ENCODE results near the gene TRPC1.

Gene TRPC1

GRCh38 chr3:142815803-142816202, 92.0 kb downstream of the TRPC1 start:
- Histone ChIP-seq H3K4me1 (ENCODE audit: control insufficient read depth, insufficient read depth, low read length) (no peaks in the 10 kb centered on the region), H3K4me3 (ENCODE audit: low read depth, low read length) (no peak overlapping the region), H3K36me3 (ENCODE audit: control insufficient read depth in 2 of 2, insufficient read depth in 1 of 2, low read length in 2 of 2) (peaks cover 0 to 5% of the 10 kb centered on the region in 2 experiments; a peak in 1 of 3 replicates), H3K27ac (ENCODE audit: extremely low read depth, low read depth, low read length) (no peak overlapping the region), H3K9me3 (ENCODE audit: control insufficient read depth, insufficient read depth, low read depth, low read length) (no peaks in the 10 kb centered on the region)
- POLR2A ChIA-PET: no interaction called here
- TF ChIP-seq ZNF37A (tag by site-specific recombination; IDR thresholded peaks at IDR 0.05) (no peak), ZNF677 (tag by site-specific recombination; IDR thresholded peaks at IDR 0.05) (no peak), ZNF660 (tag by site-specific recombination; IDR thresholded peaks at IDR 0.05) (no peak), SP3 (tag by site-specific recombination; IDR thresholded peaks at IDR 0.05) (no peak), SCRT1 (tag by site-specific recombination; IDR thresholded peaks at IDR 0.05; ENCODE audit: borderline replicate concordance) (no peak), ZNF133 (tag by site-specific recombination; IDR thresholded peaks at IDR 0.05) (no peak), ZBTB7A (tag by site-specific recombination; IDR thresholded peaks at IDR 0.05; ENCODE audit: low read depth) (no peak), ZNF302 (tag by site-specific recombination; IDR thresholded peaks at IDR 0.05; ENCODE audit: low read depth) (no peak)
- CTCF ChIA-PET: interaction anchor here (0.6 to 3.2 kb wide), 2 partner anchors 13 to 182 kb away, joined by 3 to 18 read pairs; no protein-coding TSS in a partner anchor

GRCh38 chr3:142817356-142817755, 93.5 kb downstream of the TRPC1 start:
- Histone ChIP-seq H3K4me3 (ENCODE audit: low read depth, low read length) (no peak overlapping the region), H3K4me1 (ENCODE audit: control insufficient read depth, insufficient read depth, low read length) (no peaks in the 10 kb centered on the region), H3K36me3 (ENCODE audit: control insufficient read depth in 2 of 2, insufficient read depth in 1 of 2, low read length in 2 of 2) (peaks cover 0 to 6% of the 10 kb centered on the region in 2 experiments; a peak in 1 of 3 replicates), H3K27ac (ENCODE audit: extremely low read depth, low read depth, low read length) (no peak overlapping the region), H3K9me3 (ENCODE audit: control insufficient read depth, insufficient read depth, low read depth, low read length) (no peaks in the 10 kb centered on the region)
- POLR2A ChIA-PET: no interaction called here
- CTCF ChIA-PET: interaction anchor here (1.0 to 3.2 kb wide), 2 partner anchors 9 to 12 kb away, joined by 5 to 18 read pairs; no protein-coding TSS in a partner anchor
- TF ChIP-seq ZBTB21 (tag by site-specific recombination; IDR thresholded peaks at IDR 0.05) (no peak), ZNF529 (tag by site-specific recombination; IDR thresholded peaks at IDR 0.05; ENCODE audit: insufficient replicate concordance) (no peak), ZNF37A (tag by site-specific recombination; IDR thresholded peaks at IDR 0.05) (no peak), TSHZ1 (tag by site-specific recombination; IDR thresholded peaks at IDR 0.05; ENCODE audit: borderline replicate concordance) (no peak), ZNF398 (tag by site-specific recombination; IDR thresholded peaks at IDR 0.05) (no peak), ZNF549 (tag by site-specific recombination; IDR thresholded peaks at IDR 0.05) (no peak), ZNF354C (tag by site-specific recombination; IDR thresholded peaks at IDR 0.05; ENCODE audit: borderline replicate concordance, low read depth) (no peak), ZNF837 (tag by site-specific recombination; IDR thresholded peaks at IDR 0.05) (no peak), ZNF280D (tag by site-specific recombination; IDR thresholded peaks at IDR 0.05) (no peak), ZNF513 (tag by site-specific recombination; IDR thresholded peaks at IDR 0.05) (no peak), ZFP3 (tag by site-specific recombination; IDR thresholded peaks at IDR 0.05; ENCODE audit: low read depth) (no peak), ZFP41 (tag by site-specific recombination; IDR thresholded peaks at IDR 0.05; ENCODE audit: borderline replicate concordance) (no peak), ZNF600 (tag by site-specific recombination; IDR thresholded peaks at IDR 0.05) (no peak), RBAK (tag by site-specific recombination; IDR thresholded peaks at IDR 0.05) (no peak), ZNF362 (tag by site-specific recombination; IDR thresholded peaks at IDR 0.05) (no peak), KLF16 (tag by site-specific recombination; IDR thresholded peaks at IDR 0.05) (no peak), KLF1 (tag by site-specific recombination; IDR thresholded peaks at IDR 0.05) (no peak), ZNF658 (tag by site-specific recombination; IDR thresholded peaks at IDR 0.05) (no peak)
